ENCODE data around the gene POTEE.
"Not testable (repeated sequence)": the region's sequence is repeated elsewhere in the genome, so short reads cannot be mapped to it uniquely, and the experiment has no call there.

Gene POTEE

DNA sequence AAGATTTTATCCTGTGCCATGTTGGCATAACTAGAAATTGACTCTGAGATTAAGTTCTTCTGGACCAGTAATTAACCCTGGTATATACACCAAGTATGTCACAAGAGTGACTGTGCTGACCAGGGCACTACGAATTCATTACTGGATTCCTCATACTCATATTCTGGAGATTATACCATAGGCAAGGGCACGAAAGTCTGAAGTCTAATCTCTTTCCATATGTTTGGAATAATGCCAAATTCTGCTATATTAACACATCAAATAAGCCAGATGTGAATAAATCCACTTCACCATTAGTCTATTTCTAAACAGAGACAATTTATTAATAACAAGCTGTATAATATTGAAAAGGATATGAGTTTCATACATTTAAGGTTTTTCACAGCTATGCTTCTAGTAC lies 13.2 kb upstream of the POTEE start:
- ATAC-seq (ENCODE audit: insufficient read depth, low read depth); H4K20me1 ChIP-seq (ENCODE audit: insufficient read depth, low read length); H3K4me3 ChIP-seq (ENCODE audit: low read depth in 1 of 2, low read length in 2 of 2); H3K4me1 ChIP-seq (ENCODE audit: insufficient read depth, low read length); H3K4me2 ChIP-seq (ENCODE audit: insufficient read depth, low read length); H3K27ac ChIP-seq (ENCODE audit: low read length); H3K79me2 ChIP-seq (ENCODE audit: insufficient read depth, low read length); H3K9me3 ChIP-seq (ENCODE audit: insufficient read depth, low read length, severe bottlenecking); DNase-seq; H3K27me3 ChIP-seq (ENCODE audit: insufficient read depth, low read length, poor library complexity); H3K36me3 ChIP-seq (ENCODE audit: insufficient read depth, low read length); H2AFZ ChIP-seq (ENCODE audit: low read depth, low read length); H3K9ac ChIP-seq (ENCODE audit: low read depth, low read length): not testable (repeated sequence)

DNA sequence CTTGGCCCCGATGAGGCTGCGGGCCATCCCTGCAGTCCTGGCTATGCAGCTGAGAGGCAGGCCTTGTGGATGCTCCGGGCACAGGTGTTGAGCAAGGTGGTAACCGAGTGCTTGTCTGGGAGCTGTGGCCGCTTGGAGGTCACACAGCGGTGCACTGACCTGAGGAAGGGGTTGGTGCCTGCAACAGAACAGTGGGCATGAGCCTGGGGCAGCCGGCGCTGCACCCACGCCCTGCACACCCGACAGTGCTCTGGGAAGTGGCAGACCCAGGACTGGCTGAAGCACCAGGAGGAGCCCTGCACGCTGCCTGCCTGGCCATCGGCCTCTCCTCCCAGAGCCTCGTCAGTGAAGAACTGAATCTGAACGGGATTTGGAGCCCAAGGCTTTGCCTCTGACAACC lies 8.2 kb upstream of the POTEE start:
- DNase-seq (no peak), ATAC-seq (ENCODE audit: insufficient read depth, low read depth) (no peak)
- Histone ChIP-seq H3K79me2 (ENCODE audit: insufficient read depth, low read length) (no peaks in the 10 kb centered on the region), H3K36me3 (ENCODE audit: insufficient read depth, low read length) (no peaks in the 10 kb centered on the region), H3K4me1 (ENCODE audit: insufficient read depth, low read length) (no peaks in the 10 kb centered on the region), H3K27me3 (ENCODE audit: insufficient read depth, low read length, poor library complexity) (no peaks in the 10 kb centered on the region), H2AFZ (ENCODE audit: low read depth, low read length) (no peak overlapping the region), H3K27ac (ENCODE audit: low read length) (no peak overlapping the region), H3K9me3 (ENCODE audit: insufficient read depth, low read length, severe bottlenecking) (no peaks in the 10 kb centered on the region), H3K4me3 (ENCODE audit: low read depth in 1 of 2, low read length in 2 of 2) (no peak overlapping the region), H3K4me2 (ENCODE audit: insufficient read depth, low read length) (no peak overlapping the region), H3K9ac (ENCODE audit: low read depth, low read length) (no peak overlapping the region), H4K20me1 (ENCODE audit: insufficient read depth, low read length) (no peaks in the 10 kb centered on the region)
- no peak for TF ChIP-seq EZH2 (IDR thresholded peaks at IDR 0.05; ENCODE audit: borderline replicate concordance, low read depth, low read length, severe bottlenecking)
- TF ChIP-seq, protein P1, sequence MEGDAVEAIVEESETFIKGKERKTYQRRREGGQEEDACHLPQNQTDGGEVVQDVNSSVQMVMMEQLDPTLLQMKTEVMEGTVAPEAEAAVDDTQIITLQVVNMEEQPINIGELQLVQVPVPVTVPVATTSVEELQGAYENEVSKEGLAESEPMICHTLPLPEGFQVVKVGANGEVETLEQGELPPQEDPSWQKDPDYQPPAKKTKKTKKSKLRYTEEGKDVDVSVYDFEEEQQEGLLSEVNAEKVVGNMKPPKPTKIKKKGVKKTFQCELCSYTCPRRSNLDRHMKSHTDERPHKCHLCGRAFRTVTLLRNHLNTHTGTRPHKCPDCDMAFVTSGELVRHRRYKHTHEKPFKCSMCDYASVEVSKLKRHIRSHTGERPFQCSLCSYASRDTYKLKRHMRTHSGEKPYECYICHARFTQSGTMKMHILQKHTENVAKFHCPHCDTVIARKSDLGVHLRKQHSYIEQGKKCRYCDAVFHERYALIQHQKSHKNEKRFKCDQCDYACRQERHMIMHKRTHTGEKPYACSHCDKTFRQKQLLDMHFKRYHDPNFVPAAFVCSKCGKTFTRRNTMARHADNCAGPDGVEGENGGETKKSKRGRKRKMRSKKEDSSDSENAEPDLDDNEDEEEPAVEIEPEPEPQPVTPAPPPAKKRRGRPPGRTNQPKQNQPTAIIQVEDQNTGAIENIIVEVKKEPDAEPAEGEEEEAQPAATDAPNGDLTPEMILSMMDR (IDR thresholded peaks at IDR 0.05; ENCODE audit: borderline replicate concordance, extremely low read depth, low read length, poor library complexity, severe bottlenecking): no peak

DNA sequence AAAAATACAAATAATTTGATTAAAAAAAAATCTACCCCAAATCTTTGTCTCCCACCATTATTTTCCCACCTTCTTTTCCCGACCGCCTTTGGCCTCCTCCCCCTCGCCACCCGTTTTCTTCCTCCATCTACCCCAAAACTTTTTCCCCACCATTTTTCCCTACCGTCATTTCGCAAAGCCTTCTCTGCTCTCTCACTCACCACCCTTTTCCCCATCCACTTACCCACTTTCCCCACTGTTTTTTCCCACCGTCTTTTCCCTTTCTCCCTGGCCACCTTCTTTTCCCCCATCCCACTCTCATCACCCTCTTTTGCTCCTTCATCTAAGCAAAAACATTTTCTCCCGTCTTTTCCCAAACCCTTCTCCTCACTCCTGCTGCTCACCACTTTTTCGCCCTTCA lies 1.5 kb upstream of the POTEE start:
- H3K4me1 ChIP-seq (ENCODE audit: insufficient read depth, low read length); H3K27me3 ChIP-seq (ENCODE audit: insufficient read depth, low read length, poor library complexity); DNase-seq; H4K20me1 ChIP-seq (ENCODE audit: insufficient read depth, low read length); H3K9me3 ChIP-seq (ENCODE audit: insufficient read depth, low read length, severe bottlenecking); H3K36me3 ChIP-seq (ENCODE audit: insufficient read depth, low read length); ATAC-seq (ENCODE audit: insufficient read depth, low read depth); H3K9ac ChIP-seq (ENCODE audit: low read depth, low read length); H3K4me2 ChIP-seq (ENCODE audit: insufficient read depth, low read length); H3K79me2 ChIP-seq (ENCODE audit: insufficient read depth, low read length); H3K27ac ChIP-seq (ENCODE audit: low read length); H2AFZ ChIP-seq (ENCODE audit: low read depth, low read length); H3K4me3 ChIP-seq (ENCODE audit: low read depth in 1 of 2, low read length in 2 of 2): not testable (repeated sequence)

DNA sequence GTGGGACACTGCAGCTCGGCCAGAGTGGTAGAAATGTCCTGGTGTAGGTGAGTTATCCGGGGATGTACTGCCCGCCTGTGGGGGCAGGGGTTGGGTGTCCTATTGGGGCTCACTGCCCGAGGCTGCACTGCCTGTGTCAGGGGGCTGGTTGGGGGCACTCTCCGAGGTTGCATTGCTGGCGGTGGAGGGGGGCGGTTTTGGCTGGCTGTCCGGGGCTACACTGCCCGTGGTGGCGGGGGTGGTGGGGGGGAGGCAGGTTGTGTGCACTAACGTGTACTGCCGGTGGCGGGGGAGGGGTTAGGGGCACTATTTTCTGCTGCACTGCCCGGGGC lies 403 bp downstream of the POTEE start:
- not testable (repeated sequence) for H3K36me3 ChIP-seq (ENCODE audit: insufficient read depth, low read length); H2AFZ ChIP-seq (ENCODE audit: low read depth, low read length); H3K4me3 ChIP-seq (ENCODE audit: low read depth in 1 of 2, low read length in 2 of 2); H4K20me1 ChIP-seq (ENCODE audit: insufficient read depth, low read length); DNase-seq; ATAC-seq (ENCODE audit: insufficient read depth, low read depth); H3K79me2 ChIP-seq (ENCODE audit: insufficient read depth, low read length); H3K4me2 ChIP-seq (ENCODE audit: insufficient read depth, low read length); H3K4me1 ChIP-seq (ENCODE audit: insufficient read depth, low read length); H3K9ac ChIP-seq (ENCODE audit: low read depth, low read length); H3K9me3 ChIP-seq (ENCODE audit: insufficient read depth, low read length, severe bottlenecking); H3K27me3 ChIP-seq (ENCODE audit: insufficient read depth, low read length, poor library complexity); H3K27ac ChIP-seq (ENCODE audit: low read length)

DNA sequence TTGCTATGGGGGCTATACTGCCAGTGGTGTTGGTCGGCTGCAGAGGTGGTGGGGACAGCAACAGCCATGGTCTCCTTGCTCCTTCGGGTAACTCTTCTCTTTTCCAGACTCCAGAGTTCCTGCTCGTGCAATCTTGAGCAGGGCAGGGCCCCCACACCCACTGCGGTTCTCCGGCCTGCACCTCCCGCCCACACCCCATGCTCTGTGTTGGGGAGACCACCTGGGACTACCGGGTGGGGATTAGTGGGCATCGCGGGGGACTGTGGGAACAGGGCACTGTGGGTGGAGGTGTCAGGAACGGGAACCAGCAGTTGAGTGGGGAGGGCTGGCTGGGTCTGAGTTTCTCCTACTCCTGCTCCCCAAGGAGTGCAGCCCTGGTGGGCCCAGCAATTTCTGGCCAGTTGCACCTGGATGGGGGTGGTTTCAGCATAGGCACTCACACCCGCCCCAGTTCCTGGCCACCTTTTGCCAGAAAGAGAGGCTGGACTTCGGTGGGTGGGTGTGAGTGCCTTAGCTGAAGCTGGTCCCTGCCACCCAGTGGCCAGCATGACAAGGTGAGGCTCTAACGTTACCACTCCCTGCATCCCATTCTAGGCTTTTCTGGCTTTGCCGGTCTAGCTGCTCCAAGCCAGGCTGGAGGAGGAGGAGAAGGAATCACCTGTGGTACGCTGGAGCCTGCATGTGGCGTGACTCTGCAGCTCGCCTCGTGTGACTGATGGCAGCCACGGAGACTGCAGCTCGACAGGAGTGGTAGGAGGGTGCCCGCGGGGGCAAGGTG lies 1.3 kb downstream of the POTEE start:
- ATAC-seq (ENCODE audit: insufficient read depth, low read depth); H3K4me2 ChIP-seq (ENCODE audit: insufficient read depth, low read length); H3K27me3 ChIP-seq (ENCODE audit: insufficient read depth, low read length, poor library complexity); H3K36me3 ChIP-seq (ENCODE audit: insufficient read depth, low read length); H2AFZ ChIP-seq (ENCODE audit: low read depth, low read length); H3K27ac ChIP-seq (ENCODE audit: low read length); H3K4me3 ChIP-seq (ENCODE audit: low read depth in 1 of 2, low read length in 2 of 2); H3K4me1 ChIP-seq (ENCODE audit: insufficient read depth, low read length); DNase-seq; H3K79me2 ChIP-seq (ENCODE audit: insufficient read depth, low read length); H3K9ac ChIP-seq (ENCODE audit: low read depth, low read length); H4K20me1 ChIP-seq (ENCODE audit: insufficient read depth, low read length); H3K9me3 ChIP-seq (ENCODE audit: insufficient read depth, low read length, severe bottlenecking): not testable (repeated sequence)

DNA sequence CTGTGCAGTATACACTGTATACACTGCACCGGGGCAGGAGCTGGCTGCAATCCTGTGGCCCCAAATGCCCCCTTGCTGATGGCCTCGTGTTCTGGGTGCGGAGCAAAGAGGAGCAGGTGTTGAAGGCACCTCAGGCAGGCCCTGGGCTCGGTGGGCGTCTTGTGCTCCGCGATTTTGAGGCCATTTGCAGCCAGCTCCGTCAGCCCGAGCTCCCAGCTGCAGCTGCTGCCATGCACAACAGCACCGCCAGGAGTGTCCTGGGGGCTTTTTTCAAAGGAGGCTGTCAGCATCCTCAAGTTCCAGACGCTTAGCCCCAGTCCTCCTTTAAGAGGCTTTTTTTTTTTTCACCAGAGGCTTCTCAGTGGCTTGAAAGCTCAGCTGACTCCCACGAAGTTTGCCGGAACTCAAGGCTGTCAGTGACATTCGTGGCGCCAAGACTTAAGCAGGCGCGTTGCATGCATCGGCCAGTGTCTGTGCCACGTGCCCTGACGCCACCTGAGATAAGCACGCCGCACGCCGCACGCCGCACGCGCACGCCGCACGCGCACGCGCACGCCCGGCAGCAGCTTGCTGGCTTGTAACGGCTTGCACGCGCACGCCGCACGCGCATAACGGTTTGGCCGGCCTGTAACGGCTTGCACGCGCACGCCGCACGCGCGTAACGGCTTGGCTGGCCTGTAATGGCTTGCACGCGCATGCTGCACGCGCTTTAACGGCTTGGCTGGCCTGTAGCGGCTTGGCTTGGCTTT lies 8.1 kb downstream of the POTEE start:
- DNase-seq; H3K27ac ChIP-seq (ENCODE audit: low read length); H3K4me1 ChIP-seq (ENCODE audit: insufficient read depth, low read length); H3K36me3 ChIP-seq (ENCODE audit: insufficient read depth, low read length); H3K27me3 ChIP-seq (ENCODE audit: insufficient read depth, low read length, poor library complexity); H3K4me2 ChIP-seq (ENCODE audit: insufficient read depth, low read length); H3K9ac ChIP-seq (ENCODE audit: low read depth, low read length); H2AFZ ChIP-seq (ENCODE audit: low read depth, low read length); H3K9me3 ChIP-seq (ENCODE audit: insufficient read depth, low read length, severe bottlenecking); H4K20me1 ChIP-seq (ENCODE audit: insufficient read depth, low read length); H3K4me3 ChIP-seq (ENCODE audit: low read depth in 1 of 2, low read length in 2 of 2); H3K79me2 ChIP-seq (ENCODE audit: insufficient read depth, low read length); ATAC-seq (ENCODE audit: insufficient read depth, low read depth): not testable (repeated sequence)

DNA sequence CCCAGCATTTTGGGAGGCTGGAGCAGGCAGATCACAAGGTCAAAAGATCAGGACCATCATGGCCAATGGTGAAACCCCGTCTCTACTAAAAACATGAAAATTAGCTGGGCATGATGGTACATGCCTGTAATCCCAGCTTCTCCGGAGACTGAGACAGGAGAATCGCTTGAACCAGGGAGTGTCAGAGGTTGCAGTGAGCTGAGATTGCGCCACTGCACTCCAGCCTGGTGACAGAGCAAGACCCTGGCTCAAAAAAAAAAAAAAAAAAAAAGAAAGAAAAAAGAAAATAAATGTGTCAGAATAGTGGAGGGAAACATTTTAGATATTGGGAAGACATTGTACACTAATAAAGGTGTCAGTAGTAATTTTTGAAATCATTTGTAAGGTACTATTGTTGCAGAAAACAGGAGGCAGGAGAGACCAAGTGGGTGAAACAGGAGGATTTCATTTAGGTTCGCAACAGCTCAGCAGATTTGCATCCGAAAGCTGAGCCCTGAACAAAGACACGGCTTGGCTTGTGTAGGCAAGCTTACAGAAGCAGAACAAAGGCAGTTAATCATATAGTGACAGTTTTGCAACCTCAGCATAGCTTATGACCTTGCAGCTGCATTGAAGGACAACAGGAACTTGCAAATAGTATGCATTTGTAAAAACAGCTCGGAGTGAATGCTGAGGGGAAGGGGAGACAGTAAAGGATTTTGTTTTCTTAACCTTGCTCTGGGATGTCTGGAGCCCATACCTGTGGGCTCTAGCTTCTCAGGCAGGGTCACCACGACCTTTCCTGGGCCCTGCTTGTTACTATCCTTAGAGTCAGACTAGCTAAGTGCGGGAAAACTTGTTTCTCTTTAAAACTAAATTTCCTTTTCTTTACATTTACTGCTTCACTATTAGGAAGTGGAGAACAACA lies 26.5 kb downstream of the POTEE start:
- not testable (repeated sequence) for DNase-seq; H3K4me3 ChIP-seq (ENCODE audit: low read depth in 1 of 2, low read length in 2 of 2); H3K9ac ChIP-seq (ENCODE audit: low read depth, low read length); H4K20me1 ChIP-seq (ENCODE audit: insufficient read depth, low read length); H3K27me3 ChIP-seq (ENCODE audit: insufficient read depth, low read length, poor library complexity); H3K36me3 ChIP-seq (ENCODE audit: insufficient read depth, low read length); H2AFZ ChIP-seq (ENCODE audit: low read depth, low read length); H3K4me2 ChIP-seq (ENCODE audit: insufficient read depth, low read length); H3K79me2 ChIP-seq (ENCODE audit: insufficient read depth, low read length); H3K27ac ChIP-seq (ENCODE audit: low read length); H3K4me1 ChIP-seq (ENCODE audit: insufficient read depth, low read length); ATAC-seq (ENCODE audit: insufficient read depth, low read depth); H3K9me3 ChIP-seq (ENCODE audit: insufficient read depth, low read length, severe bottlenecking)

All from DND-41 (cell line).